ENCODE results near the gene DPP6.

DPP6 gene

GRCh38 chr7:154783281-154783909 lies 731.2 kb downstream of the DPP6 start:
- H3K4me3 ChIP-seq (ENCODE audit: low read depth, low read length): no peak overlapping the region

- H3K4me3 ChIP-seq (ENCODE audit: low read depth, low read length): no peak overlapping the region
Measured at GRCh38 chr7:154785898-154786297, 733.7 kb downstream of the DPP6 start.

- no peak overlapping the region for H3K4me3 ChIP-seq (ENCODE audit: low read depth, low read length)
Measured at GRCh38 chr7:154789404-154789803, 737.2 kb downstream of the DPP6 start.

GRCh38 chr7:154791611-154792010 lies 739.4 kb downstream of the DPP6 start:
- H3K4me3 ChIP-seq (ENCODE audit: low read depth, low read length): no peak overlapping the region

GRCh38 chr7:154792436-154793055 lies 740.3 kb downstream of the DPP6 start:
- H3K4me3 ChIP-seq (ENCODE audit: low read depth, low read length): no peak overlapping the region

- no peak overlapping the region for H3K4me3 ChIP-seq (ENCODE audit: low read depth, low read length)
Measured at GRCh38 chr7:154794147-154794780, 742.1 kb downstream of the DPP6 start.

- H3K4me3 ChIP-seq (ENCODE audit: low read depth, low read length): no peak overlapping the region
Measured at GRCh38 chr7:154795014-154795413, 742.8 kb downstream of the DPP6 start.

GRCh38 chr7:154795437-154795836 lies 743.2 kb downstream of the DPP6 start:
- no peak overlapping the region for H3K4me3 ChIP-seq (ENCODE audit: low read depth, low read length)

GRCh38 chr7:154804449-154804848 lies 752.3 kb downstream of the DPP6 start:
- H3K4me3 ChIP-seq (ENCODE audit: low read depth, low read length): no peak overlapping the region

GRCh38 chr7:154812027-154812426 lies 759.8 kb downstream of the DPP6 start:
- no peak overlapping the region for H3K4me3 ChIP-seq (ENCODE audit: low read depth, low read length)

GRCh38 chr7:154817224-154817896 lies 765.2 kb downstream of the DPP6 start:
- H3K4me3 ChIP-seq (ENCODE audit: low read depth, low read length): no peak overlapping the region

- H3K4me3 ChIP-seq (ENCODE audit: low read depth, low read length): no peak overlapping the region
Measured at GRCh38 chr7:154827007-154827406, 774.8 kb downstream of the DPP6 start.

- H3K4me3 ChIP-seq (ENCODE audit: low read depth, low read length): no peak overlapping the region
Measured at GRCh38 chr7:154832557-154833138, 780.5 kb downstream of the DPP6 start.

GRCh38 chr7:154836021-154836448 lies 783.8 kb downstream of the DPP6 start:
- no peak overlapping the region for H3K4me3 ChIP-seq (ENCODE audit: low read depth, low read length)

GRCh38 chr7:154837087-154837486 lies 784.9 kb downstream of the DPP6 start:
- no peak overlapping the region for H3K4me3 ChIP-seq (ENCODE audit: low read depth, low read length)

GRCh38 chr7:154837622-154838021 lies 785.4 kb downstream of the DPP6 start:
- H3K4me3 ChIP-seq (ENCODE audit: low read depth, low read length): no peak overlapping the region

- H3K4me3 ChIP-seq (ENCODE audit: low read depth, low read length): no peak overlapping the region
Measured at GRCh38 chr7:154840086-154840485, 787.9 kb downstream of the DPP6 start.

GRCh38 chr7:154841731-154842331 lies 789.6 kb downstream of the DPP6 start:
- no peak overlapping the region for H3K4me3 ChIP-seq (ENCODE audit: low read depth, low read length)

GRCh38 chr7:154842591-154842990 lies 790.4 kb downstream of the DPP6 start:
- no peak overlapping the region for H3K4me3 ChIP-seq (ENCODE audit: low read depth, low read length)

- H3K4me3 ChIP-seq (ENCODE audit: low read depth, low read length): no peak overlapping the region
Measured at GRCh38 chr7:154843670-154844237, 791.6 kb downstream of the DPP6 start.

GRCh38 chr7:154844499-154844898 lies 792.3 kb downstream of the DPP6 start:
- H3K4me3 ChIP-seq (ENCODE audit: low read depth, low read length): no peak overlapping the region

Measured in iPS-11a (cell line).